Suprapubic skin (tissue), 4 donors: Measurements from ENCODE around the gene PTPN20. TPM values are rescaled to one million over a fixed set of nuclear protein-coding genes. Genes with fewer than 3 reads are reported as not detected.

Experiments
- DNase-seq, 2 donors: peaks; one replicate each; pipeline ENCODE4 v3.0.0-alpha.2; 2019; ENCODE audit warnings: low spot score in 2 of 2
- H3K27ac ChIP-seq: fragments of 200-600 bp; sonication (generic); one replicate; pipeline ENCODE4 v1.5.1; 2019
- H3K27me3 ChIP-seq: fragments of 200-600 bp; sonication (generic); one replicate; pipeline ENCODE4 v1.5.1; 2019
- H3K36me3 ChIP-seq: fragments of 200-600 bp; sonication (generic); one replicate; pipeline ENCODE4 v1.5.1; 2019
- H3K4me1 ChIP-seq: fragments of 200-600 bp; sonication (generic); one replicate; pipeline ENCODE4 v1.5.1; 2019
- H3K4me3 ChIP-seq: fragments of 200-600 bp; sonication (generic); one replicate; pipeline ENCODE4 v1.5.1; 2019; ENCODE audit warnings: mild to moderate bottlenecking
- H3K9me3 ChIP-seq: fragments of 200-600 bp; sonication (generic); one replicate; pipeline ENCODE4 v1.5.1; 2019
- EP300 ChIP-seq: sonication (generic); formaldehyde crosslinking; IDR thresholded peaks from one replicate; pipeline ENCODE4 v1.6.1; 2017; ENCODE audit warnings: antibody characterized with exemption
- POLR2A ChIP-seq, 2 donors: fragments of 450-650 bp; IDR thresholded peaks; one replicate each; pipeline ENCODE4 v1.6.1; 2017; ENCODE audit warnings: antibody characterized with exemption in 2 of 2, mild to moderate bottlenecking in 2 of 2, moderate library complexity in 2 of 2
- POLR2AphosphoS5 ChIP-seq, 3 donors: sonication (generic); formaldehyde crosslinking; IDR thresholded peaks; one replicate each; pipeline ENCODE4 v1.6.1; 2017; ENCODE audit warnings: antibody characterized with exemption in 3 of 3
- WGBS: methylation state at CpG from one replicate; pipeline ENCODE4 v1.1.5; 2018; 5-methylcytosine and 5-hydroxymethylcytosine counted together
- total RNA-seq, 4 donors: library from RNA; depleted of rRNA; stranded (reverse); fragments of >200 nt; gene quantifications; one replicate each; pipeline ENCODE4 v1.1.0, GENCODE V29; 2016
- TF ChIP-seq, protein P1 (sequence below), 2 donors: fragments of 200-600 bp in 1 of 2; fragments of 450-650 bp in 1 of 2; sonication (generic) in 1 of 2; IDR thresholded peaks; one replicate each; pipeline ENCODE4 v1.5.1; 2016 to 2019; ENCODE audit warnings: antibody characterized with exemption in 2 of 2, mild to moderate bottlenecking in 1 of 2, moderate library complexity in 1 of 2

The PTPN20 gene
- total RNA-seq, 4 donors from 2014 or later, result 3.2 to 11.5 (median 6.4) TPM

DNA sequence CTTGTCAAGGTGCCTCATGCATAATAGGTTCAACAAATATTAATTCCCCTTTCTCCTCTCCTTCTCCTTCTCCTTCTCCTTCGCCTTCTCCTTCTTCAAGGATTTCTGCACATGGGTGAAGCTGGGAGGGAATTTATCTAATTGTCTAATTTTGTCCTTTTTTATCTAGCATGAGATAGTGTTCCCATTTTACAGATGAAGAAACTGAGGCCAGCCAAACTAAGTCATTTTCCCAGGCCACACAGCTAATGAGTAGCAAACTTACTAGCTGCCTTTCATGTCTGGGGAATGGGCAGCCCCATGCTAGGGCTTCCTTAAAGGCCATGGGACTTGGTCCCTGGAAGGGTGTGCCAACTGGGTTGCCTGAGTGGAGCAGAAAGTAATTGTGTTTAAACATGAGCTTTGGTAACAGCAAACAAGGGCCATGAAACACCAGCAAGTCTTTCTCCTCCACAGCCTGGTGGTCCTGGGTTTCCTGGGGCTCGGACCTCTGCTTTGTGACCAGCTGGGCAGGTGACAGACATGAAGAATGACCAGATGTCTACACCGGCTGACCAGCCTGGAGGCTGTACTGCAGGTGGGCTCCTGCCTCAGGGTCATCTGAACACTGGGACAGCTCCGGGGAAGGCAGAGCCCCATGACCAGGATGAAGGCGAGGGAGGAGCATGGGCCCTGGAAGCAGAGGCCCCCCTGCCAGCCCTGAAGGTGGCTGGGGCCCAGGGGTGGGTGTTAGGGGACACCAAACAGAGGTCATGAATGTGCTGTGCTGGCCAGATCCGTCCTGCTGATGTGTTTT is 138.0 kb downstream of the PTPN20 start:
- 73% methylated on average over 5 of the region's 6 CpGs for WGBS

DNA sequence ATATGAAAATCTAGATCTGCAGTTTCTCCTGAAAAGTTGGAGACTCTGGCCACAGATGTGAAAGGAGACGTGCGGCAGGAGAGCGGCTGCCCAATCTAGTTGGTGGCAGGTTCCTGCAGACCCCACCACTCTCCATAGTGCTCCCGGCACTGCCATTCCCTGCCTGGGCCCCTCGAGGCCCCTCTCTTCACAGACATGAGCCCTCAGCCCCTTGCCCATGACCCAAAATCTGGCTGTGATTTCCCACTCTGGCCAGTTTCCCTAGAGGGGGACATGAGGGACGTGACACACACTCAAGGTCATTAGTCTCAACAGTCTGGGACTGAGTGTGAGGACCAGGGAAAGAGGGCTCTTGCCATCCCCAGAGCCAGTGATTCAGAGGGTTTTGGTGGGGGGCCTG is 138.7 kb downstream of the PTPN20 start:
- DNase-seq, result no peak
- Histone ChIP-seq H3K27me3 (no peaks in the 10 kb centered on the region), H3K27ac (no peak overlapping the region), H3K4me3 (no peak overlapping the region), H3K9me3 (no peaks in the 10 kb centered on the region), H3K4me1 (no peaks in the 10 kb centered on the region), H3K36me3 (no peaks in the 10 kb centered on the region)
- WGBS, result 85% methylated on average over 6 of the region's 6 CpGs
- TF ChIP-seq POLR2AphosphoS5 (IDR thresholded peaks at IDR 0.05) (no peak), EP300 (no peak), POLR2A (IDR thresholded peaks at IDR 0.05) (no peak)
- TF ChIP-seq, protein P1, sequence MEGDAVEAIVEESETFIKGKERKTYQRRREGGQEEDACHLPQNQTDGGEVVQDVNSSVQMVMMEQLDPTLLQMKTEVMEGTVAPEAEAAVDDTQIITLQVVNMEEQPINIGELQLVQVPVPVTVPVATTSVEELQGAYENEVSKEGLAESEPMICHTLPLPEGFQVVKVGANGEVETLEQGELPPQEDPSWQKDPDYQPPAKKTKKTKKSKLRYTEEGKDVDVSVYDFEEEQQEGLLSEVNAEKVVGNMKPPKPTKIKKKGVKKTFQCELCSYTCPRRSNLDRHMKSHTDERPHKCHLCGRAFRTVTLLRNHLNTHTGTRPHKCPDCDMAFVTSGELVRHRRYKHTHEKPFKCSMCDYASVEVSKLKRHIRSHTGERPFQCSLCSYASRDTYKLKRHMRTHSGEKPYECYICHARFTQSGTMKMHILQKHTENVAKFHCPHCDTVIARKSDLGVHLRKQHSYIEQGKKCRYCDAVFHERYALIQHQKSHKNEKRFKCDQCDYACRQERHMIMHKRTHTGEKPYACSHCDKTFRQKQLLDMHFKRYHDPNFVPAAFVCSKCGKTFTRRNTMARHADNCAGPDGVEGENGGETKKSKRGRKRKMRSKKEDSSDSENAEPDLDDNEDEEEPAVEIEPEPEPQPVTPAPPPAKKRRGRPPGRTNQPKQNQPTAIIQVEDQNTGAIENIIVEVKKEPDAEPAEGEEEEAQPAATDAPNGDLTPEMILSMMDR (IDR thresholded peaks at IDR 0.05), result no peak

More for the DNA sequence above, 138.0 kb downstream of the PTPN20 start:
- DNase-seq, result no peak
- Histone ChIP-seq H3K27ac (no peak overlapping the region), H3K4me1 (no peaks in the 10 kb centered on the region), H3K4me3 (no peak overlapping the region), H3K27me3 (no peaks in the 10 kb centered on the region), H3K36me3 (no peaks in the 10 kb centered on the region), H3K9me3 (no peaks in the 10 kb centered on the region)
- TF ChIP-seq, protein P1 (IDR thresholded peaks at IDR 0.05), result no peak
- TF ChIP-seq EP300 (no peak), POLR2AphosphoS5 (IDR thresholded peaks at IDR 0.05) (no peak), POLR2A (IDR thresholded peaks at IDR 0.05) (no peak)

DNA sequence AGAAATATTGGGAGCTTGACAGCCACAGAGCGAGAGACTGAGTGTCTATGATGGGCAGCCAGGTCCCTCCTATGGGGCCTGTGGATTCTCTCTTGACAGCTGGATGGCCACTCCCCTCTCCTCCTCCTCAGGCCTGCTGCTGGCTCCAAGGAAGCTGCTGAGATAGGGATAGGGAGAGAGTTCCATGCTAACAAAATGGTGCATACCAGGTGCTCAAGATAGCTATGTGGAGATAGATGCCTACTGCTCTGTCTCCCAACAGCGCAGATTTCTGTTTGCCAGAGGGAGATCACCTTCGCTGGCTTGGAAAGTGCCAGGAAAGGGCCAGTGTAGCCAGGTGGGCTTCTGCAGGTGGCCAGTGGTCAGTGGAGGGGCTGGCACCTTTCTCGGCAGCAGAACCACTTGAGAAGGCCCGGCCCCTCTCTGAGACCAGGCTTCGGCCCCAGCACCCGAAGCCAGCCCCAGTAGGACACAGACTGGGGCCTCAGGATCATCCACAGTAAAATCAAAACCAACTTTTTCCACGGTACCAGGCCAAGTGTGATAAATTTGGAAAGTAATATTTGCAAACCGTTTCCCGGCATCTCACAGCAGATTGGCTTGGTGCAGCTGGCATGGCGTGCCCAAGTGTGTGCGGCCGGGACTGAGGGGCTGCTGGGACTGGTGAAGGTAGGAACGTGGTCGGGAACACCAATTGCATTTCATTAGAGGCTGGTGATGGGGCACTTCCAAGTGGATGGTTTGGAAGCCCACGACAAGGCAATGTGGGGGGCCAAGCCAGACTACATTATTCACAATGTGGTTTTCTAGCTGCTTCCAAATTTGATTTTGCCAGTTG is 139.6 kb downstream of the PTPN20 start:
- Histone ChIP-seq H3K36me3 (no peaks in the 10 kb centered on the region), H3K27me3 (no peaks in the 10 kb centered on the region), H3K4me3 (no peak overlapping the region), H3K9me3 (no peaks in the 10 kb centered on the region), H3K4me1 (no peaks in the 10 kb centered on the region), H3K27ac (no peak overlapping the region)
- TF ChIP-seq POLR2AphosphoS5 (IDR thresholded peaks at IDR 0.05) (no peak), EP300 (no peak), POLR2A (IDR thresholded peaks at IDR 0.05) (no peak)
- TF ChIP-seq, protein P1 (IDR thresholded peaks at IDR 0.05), result no peak
- DNase-seq, result peak in 1 of 2 donors; percentile 16
- 84% methylated on average over 15 of the region's 16 CpGs for WGBS

DNA sequence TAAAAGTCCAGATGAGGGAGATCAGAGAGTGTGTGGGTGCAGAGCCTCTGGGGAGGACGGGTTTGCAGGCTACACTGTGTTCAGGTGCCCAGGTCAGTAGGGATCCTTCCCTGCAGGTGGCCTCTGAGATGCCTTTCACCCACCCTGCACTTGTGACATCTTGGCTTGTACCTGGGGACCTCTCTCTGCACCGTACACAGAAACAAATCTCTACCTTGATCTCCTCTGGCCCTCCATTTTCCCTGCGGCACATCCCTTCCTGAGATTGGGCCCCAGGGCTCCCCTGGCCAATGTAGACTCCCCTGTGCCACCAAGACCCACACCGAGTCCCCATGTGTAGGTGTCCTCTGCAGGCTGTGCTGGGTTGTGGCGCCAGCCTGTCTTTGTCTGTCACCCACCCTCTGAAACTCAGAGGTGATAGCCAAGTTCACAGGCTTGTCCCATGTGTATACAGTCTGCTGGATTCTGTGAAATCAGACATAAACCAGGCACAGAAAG is 140.6 kb downstream of the PTPN20 start:
- Histone ChIP-seq H3K27ac (no peak overlapping the region), H3K36me3 (no peaks in the 10 kb centered on the region), H3K27me3 (no peaks in the 10 kb centered on the region), H3K4me3 (no peak overlapping the region), H3K4me1 (no peaks in the 10 kb centered on the region), H3K9me3 (no peaks in the 10 kb centered on the region)
- 92% methylated on average over 5 of the region's 5 CpGs for WGBS
- no peak for DNase-seq
- TF ChIP-seq POLR2A (IDR thresholded peaks at IDR 0.05) (no peak), POLR2AphosphoS5 (IDR thresholded peaks at IDR 0.05) (no peak), EP300 (no peak)
- TF ChIP-seq, protein P1 (IDR thresholded peaks at IDR 0.05), result no peak
